ENCODE data around the gene CLINT1.

The CLINT1 gene

GRCh38 chr5:157820593-157821252 is 38.2 kb downstream of the CLINT1 start:
- H3K4me3 ChIP-seq (ENCODE audit: low read length) = no peak overlapping the region; the same call in 1 of the 2 replicates
- no peak for TF ChIP-seq ZNF274 (IDR thresholded peaks at IDR 0.05; ENCODE audit: low read depth, low read length)

GRCh38 chr5:157819502-157820115 is 39.3 kb downstream of the CLINT1 start:
- TF ChIP-seq ZNF274 (IDR thresholded peaks at IDR 0.05; ENCODE audit: low read depth, low read length) = no peak
- no peak overlapping the region for H3K4me3 ChIP-seq (ENCODE audit: low read length)

- TF ChIP-seq ZNF274 (IDR thresholded peaks at IDR 0.05; ENCODE audit: low read depth, low read length) = no peak
- H3K4me3 ChIP-seq (ENCODE audit: low read length) = no peak overlapping the region
Observed at GRCh38 chr5:157818368-157818767, 40.6 kb downstream of the CLINT1 start.

- TF ChIP-seq ZNF274 (IDR thresholded peaks at IDR 0.05; ENCODE audit: low read depth, low read length) = no peak
- no peak overlapping the region for H3K4me3 ChIP-seq (ENCODE audit: low read length)
Observed at GRCh38 chr5:157817928-157818327, 41.0 kb downstream of the CLINT1 start.

GRCh38 chr5:157817387-157817702 is 41.6 kb downstream of the CLINT1 start:
- H3K4me3 ChIP-seq (ENCODE audit: low read length) = no peak overlapping the region
- no peak for TF ChIP-seq ZNF274 (IDR thresholded peaks at IDR 0.05; ENCODE audit: low read depth, low read length)

- TF ChIP-seq ZNF274 (IDR thresholded peaks at IDR 0.05; ENCODE audit: low read depth, low read length) = no peak
- H3K4me3 ChIP-seq (ENCODE audit: low read length) = no peak overlapping the region
Observed at GRCh38 chr5:157816682-157817386, 42.1 kb downstream of the CLINT1 start.

DNA sequence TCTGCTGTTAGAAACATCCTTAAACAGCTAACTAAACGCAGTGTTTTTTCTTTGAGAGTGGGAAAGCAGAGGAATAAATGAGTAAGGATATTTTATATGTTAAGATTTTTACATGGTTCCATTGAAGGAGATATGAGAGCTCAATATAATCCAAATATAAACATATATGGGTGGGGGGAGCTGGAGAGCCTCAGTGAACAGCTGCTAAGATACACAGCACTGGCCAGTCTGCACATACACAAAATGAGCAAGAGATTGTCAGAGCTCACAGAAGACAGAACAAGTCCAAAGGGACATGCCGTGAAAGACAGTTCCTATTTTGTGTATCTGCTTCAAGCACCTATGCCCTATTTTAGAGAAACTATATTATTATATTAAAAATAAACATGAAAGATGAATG is 46.9 kb downstream of the CLINT1 start:
- no peak overlapping the region for H3K4me3 ChIP-seq (ENCODE audit: low read length)
- no peak for TF ChIP-seq ZNF274 (IDR thresholded peaks at IDR 0.05; ENCODE audit: low read depth, low read length)

DNA sequence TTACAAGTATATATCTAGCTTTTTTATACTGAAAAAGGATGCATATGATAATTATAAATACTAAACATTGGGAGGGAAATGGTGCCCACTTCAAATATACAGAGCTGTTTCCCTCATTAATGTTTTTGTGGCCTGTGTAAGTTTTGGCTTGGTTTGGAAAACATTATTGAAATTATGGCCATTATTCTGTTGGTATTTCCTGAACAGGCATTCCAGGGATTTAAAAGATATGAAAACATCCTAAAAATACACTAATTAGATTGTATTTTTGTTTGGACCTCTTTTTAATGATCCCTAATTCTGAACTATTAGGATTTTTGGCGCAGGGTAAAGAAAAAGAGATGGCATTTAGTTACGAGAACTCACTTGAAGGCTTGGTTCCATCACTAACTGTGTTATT is 50.9 kb downstream of the CLINT1 start:
- TF ChIP-seq ZNF274 (IDR thresholded peaks at IDR 0.05; ENCODE audit: low read depth, low read length) = no peak
- no peak overlapping the region for H3K4me3 ChIP-seq (ENCODE audit: low read length)

DNA sequence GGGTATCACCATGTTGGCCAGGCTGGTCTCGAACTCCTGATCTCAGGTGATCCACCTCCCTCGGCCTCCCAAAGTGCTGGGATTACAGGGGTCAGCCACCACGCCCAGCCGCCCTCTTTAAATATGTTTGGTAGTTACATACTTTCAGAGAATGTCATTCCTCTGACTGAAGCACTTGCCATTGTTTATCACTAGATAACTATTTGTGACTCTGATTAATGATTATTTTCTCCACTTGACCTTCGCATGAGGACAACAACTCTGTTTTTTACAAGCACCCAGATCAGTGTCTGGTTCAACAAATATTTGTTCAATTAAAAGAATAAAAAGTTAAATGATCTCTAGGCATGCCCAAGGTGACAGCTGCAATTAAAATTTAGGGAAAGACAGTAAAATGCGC is 56.2 kb downstream of the CLINT1 start:
- no peak overlapping the region for H3K4me3 ChIP-seq (ENCODE audit: low read length)
- no peak for TF ChIP-seq ZNF274 (IDR thresholded peaks at IDR 0.05; ENCODE audit: low read depth, low read length)

DNA sequence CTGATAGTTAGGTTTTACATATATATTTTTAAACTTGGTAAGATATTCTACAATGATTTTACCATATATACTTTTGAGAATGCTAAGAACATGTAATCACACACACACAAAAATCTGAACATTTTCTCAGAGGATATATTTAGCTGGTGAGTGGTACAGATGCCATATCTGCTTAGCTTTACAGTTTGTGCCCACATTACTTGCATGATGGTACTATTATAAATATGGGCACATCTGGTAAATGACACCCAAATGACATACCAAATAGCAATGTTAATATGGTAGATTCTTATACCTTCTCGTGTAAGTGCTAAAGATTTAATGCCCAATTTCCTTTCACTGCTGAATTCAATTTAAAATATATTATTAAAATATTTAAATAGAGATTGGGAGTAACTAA is 58.8 kb downstream of the CLINT1 start:
- no peak for TF ChIP-seq ZNF274 (IDR thresholded peaks at IDR 0.05; ENCODE audit: low read depth, low read length)
- no peak overlapping the region for H3K4me3 ChIP-seq (ENCODE audit: low read length)

GRCh38 chr5:157799578-157799977 is 59.4 kb downstream of the CLINT1 start:
- no peak overlapping the region for H3K4me3 ChIP-seq (ENCODE audit: low read length)
- TF ChIP-seq ZNF274 (IDR thresholded peaks at IDR 0.05; ENCODE audit: low read depth, low read length) = no peak

- no peak for TF ChIP-seq ZNF274 (IDR thresholded peaks at IDR 0.05; ENCODE audit: low read depth, low read length)
- no peak overlapping the region for H3K4me3 ChIP-seq (ENCODE audit: low read length)
Observed at GRCh38 chr5:157793301-157793700, 65.6 kb downstream of the CLINT1 start.

- TF ChIP-seq ZNF274 (IDR thresholded peaks at IDR 0.05; ENCODE audit: low read depth, low read length) = no peak
- H3K4me3 ChIP-seq (ENCODE audit: low read length) = no peak overlapping the region
Observed at GRCh38 chr5:157785801-157786200, 73.1 kb downstream of the CLINT1 start.

GRCh38 chr5:157779221-157779620 is 79.7 kb downstream of the CLINT1 start:
- H3K4me3 ChIP-seq (ENCODE audit: low read length) = no peak overlapping the region
- TF ChIP-seq ZNF274 (IDR thresholded peaks at IDR 0.05; ENCODE audit: low read depth, low read length) = no peak

DNA sequence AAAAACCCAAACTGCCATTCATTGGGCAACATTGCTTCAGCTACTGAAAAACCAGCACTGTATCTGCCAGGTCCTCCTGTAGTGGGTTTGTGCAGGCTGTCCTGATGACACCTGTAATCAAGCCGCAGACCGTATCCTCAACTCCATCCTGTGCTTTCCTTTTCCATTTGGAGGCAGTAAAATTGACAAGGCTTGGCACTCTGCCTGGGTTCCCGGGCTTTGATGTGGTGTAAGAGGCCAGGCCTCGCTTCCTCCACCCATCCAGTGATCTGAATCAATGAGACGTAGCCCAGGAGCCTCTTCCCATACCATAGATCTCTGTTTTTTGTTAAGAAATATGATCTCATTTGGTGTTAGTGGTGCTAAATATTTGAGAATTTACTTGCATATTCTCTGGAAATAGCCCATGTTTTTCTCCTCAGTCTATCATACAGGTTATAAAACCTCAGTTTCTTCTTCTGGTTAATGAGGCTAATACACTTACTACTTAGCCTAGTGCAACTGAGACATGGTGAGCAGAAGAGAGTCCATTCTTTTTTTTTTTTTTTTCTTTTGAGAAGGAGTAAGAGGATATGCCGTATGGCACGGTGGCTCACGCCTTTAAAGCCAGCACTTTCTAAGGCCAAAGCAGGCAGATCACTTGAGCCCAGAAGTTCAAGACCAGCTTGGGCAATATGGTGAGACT is 80.7 kb downstream of the CLINT1 start:
- TF ChIP-seq ZNF274 (IDR thresholded peaks at IDR 0.05; ENCODE audit: low read depth, low read length) = no peak
- H3K4me3 ChIP-seq (ENCODE audit: low read length) = no peak overlapping the region
